ENCODE results near the gene ATP13A3. TPM values are rescaled to one million over a fixed set of nuclear protein-coding genes. Genes with fewer than 3 reads are reported as not detected.
"Not testable (repeated sequence)": the region's sequence is repeated elsewhere in the genome, so short reads cannot be mapped to it uniquely, and the experiment has no call there.

Gene ATP13A3
- total RNA-seq, 2 donors from 2014 or later: 188 to 284 TPM

GRCh38 chr3:194496217-194496919, 9.6 kb upstream of the ATP13A3 start:
- Histone ChIP-seq H3K27ac (peak overlapping the region; percentile 51 to 78), H3K4me1 (peaks cover 0 to 34% of the 10 kb centered on the region in 2 donors), H3K36me3 (no peaks in the 10 kb centered on the region), H3K27me3 (no peaks in the 10 kb centered on the region), H3K9me3 (no peaks in the 10 kb centered on the region), H3K4me3 (no peak overlapping the region)
- TF ChIP-seq, protein P1, sequence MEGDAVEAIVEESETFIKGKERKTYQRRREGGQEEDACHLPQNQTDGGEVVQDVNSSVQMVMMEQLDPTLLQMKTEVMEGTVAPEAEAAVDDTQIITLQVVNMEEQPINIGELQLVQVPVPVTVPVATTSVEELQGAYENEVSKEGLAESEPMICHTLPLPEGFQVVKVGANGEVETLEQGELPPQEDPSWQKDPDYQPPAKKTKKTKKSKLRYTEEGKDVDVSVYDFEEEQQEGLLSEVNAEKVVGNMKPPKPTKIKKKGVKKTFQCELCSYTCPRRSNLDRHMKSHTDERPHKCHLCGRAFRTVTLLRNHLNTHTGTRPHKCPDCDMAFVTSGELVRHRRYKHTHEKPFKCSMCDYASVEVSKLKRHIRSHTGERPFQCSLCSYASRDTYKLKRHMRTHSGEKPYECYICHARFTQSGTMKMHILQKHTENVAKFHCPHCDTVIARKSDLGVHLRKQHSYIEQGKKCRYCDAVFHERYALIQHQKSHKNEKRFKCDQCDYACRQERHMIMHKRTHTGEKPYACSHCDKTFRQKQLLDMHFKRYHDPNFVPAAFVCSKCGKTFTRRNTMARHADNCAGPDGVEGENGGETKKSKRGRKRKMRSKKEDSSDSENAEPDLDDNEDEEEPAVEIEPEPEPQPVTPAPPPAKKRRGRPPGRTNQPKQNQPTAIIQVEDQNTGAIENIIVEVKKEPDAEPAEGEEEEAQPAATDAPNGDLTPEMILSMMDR (IDR thresholded peaks at IDR 0.05): no peak
- no peak for DNase-seq (ENCODE audit: low spot score)

DNA sequence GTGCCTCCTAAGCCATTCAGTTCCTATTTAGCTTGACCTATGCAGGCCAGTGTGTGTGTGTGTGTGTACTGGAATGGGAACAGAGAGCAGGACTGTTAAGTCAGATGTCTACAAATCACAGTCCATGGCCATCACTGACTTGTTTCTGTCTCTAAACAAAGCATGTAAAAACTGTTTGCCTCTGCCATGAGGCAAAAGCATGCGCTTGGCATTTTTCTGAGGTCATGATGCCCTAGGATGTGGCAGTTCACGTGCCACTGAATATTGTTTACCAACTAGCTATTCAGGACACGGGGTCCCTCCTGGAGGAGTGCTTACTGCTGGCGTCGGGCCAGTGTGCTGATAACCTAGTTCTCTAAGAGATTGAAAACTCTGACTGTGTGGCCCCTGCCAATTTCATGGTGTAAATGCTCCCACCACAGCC, 8.2 kb upstream of the ATP13A3 start:
- peak; percentile 54 for DNase-seq (ENCODE audit: low spot score)
- Histone ChIP-seq H3K27me3 (no peaks in the 10 kb centered on the region), H3K4me3 (no peak overlapping the region), H3K4me1 (peaks cover 0 to 38% of the 10 kb centered on the region in 2 donors), H3K27ac (peak overlapping the region; percentile 53 to 78), H3K9me3 (no peaks in the 10 kb centered on the region), H3K36me3 (no peaks in the 10 kb centered on the region)
- TF ChIP-seq, protein P1 (IDR thresholded peaks at IDR 0.05): no peak

- peaks cover 0 to 45% of the 10 kb centered on the region in 2 donors for H3K4me1 ChIP-seq
- H3K27ac ChIP-seq: peak overlapping the region; percentile 53 to 78
- peak; percentile 55 for DNase-seq (ENCODE audit: low spot score)
Observed at GRCh38 chr3:194493995-194494927, 7.5 kb upstream of the ATP13A3 start.

DNA sequence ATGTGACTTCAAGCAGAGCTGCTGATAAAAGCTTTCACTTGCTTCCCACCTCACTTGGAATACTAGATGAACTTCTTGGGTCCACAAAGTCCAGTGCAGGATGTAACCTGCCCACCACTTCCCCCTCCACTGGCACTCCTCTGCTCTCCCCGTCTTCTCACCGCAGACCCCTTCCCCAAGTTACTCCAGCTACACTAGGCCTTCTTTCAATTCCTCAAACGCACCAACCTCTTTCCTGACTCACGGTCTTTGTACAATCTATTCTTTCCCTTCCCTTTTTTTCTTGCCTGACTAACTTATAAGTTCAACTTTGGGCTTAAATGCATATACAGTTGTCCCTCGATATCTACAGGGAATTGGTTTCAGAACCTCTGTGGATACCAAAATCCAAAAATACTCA, 5.2 kb upstream of the ATP13A3 start:
- peak; percentile 56 for DNase-seq (ENCODE audit: low spot score)
- H3K4me1 ChIP-seq: peaks cover 0 to 54% of the 10 kb centered on the region in 2 donors
- no peak overlapping the region for H3K4me3 ChIP-seq
- TF ChIP-seq, protein P1 (IDR thresholded peaks at IDR 0.05): no peak
- H3K27ac ChIP-seq: no peak overlapping the region
- H3K9me3 ChIP-seq: no peaks in the 10 kb centered on the region
- no peaks in the 10 kb centered on the region for H3K36me3 ChIP-seq
- H3K27me3 ChIP-seq: no peaks in the 10 kb centered on the region

More at GRCh38 chr3:194493995-194494927, 7.5 kb upstream of the ATP13A3 start:
- H3K27me3 ChIP-seq, H3K9me3 ChIP-seq, H3K4me3 ChIP-seq, H3K36me3 ChIP-seq: not testable (repeated sequence)

- Histone ChIP-seq H3K9me3 (no peaks in the 10 kb centered on the region), H3K36me3 (no peaks in the 10 kb centered on the region), H3K4me1 (peaks cover 0 to 53% of the 10 kb centered on the region in 2 donors), H3K27ac (peak overlapping the region; percentile 91 to 95), H3K27me3 (no peaks in the 10 kb centered on the region), H3K4me3 (no peak overlapping the region)
- peak; percentile 55 for DNase-seq (ENCODE audit: low spot score)
- TF ChIP-seq, protein P1 (IDR thresholded peaks at IDR 0.05): no peak
Observed at GRCh38 chr3:194489736-194490612, 3.2 kb upstream of the ATP13A3 start.

Data from right atrium auricular region (tissue), 2 donors.